ENCODE measurements around the gene AFAP1. TPM values are rescaled to one million over a fixed set of nuclear protein-coding genes. Genes with fewer than 3 reads are reported as not detected.
"Not testable (repeated sequence)": the region's sequence is repeated elsewhere in the genome, so short reads cannot be mapped to it uniquely, and the experiment has no call there.

Gene AFAP1
- total RNA-seq, 2 donors from 2014 or later, result 29.7 to 43.9 TPM

DNA sequence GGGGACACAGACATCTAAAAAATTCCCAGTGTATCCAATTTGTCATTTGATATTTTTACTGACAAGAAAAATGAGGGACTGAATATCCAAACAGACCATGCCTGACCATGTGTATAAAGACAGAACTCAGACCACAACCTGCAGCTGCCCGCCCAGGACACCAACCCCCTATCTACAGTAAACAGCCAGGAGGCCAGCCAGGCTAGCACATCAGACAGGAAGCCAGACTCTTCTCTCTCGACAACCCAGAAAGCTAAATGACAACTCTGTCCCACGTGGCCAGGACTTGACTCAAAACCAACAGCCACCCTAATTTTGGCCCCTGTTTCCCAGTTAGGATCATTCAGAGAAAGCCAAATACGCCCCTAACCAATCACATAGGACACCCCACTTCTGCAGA is 15.1 kb downstream of the AFAP1 start:
- H3K27me3 ChIP-seq, result no peaks in the 10 kb centered on the region
- TF ChIP-seq, protein P1, sequence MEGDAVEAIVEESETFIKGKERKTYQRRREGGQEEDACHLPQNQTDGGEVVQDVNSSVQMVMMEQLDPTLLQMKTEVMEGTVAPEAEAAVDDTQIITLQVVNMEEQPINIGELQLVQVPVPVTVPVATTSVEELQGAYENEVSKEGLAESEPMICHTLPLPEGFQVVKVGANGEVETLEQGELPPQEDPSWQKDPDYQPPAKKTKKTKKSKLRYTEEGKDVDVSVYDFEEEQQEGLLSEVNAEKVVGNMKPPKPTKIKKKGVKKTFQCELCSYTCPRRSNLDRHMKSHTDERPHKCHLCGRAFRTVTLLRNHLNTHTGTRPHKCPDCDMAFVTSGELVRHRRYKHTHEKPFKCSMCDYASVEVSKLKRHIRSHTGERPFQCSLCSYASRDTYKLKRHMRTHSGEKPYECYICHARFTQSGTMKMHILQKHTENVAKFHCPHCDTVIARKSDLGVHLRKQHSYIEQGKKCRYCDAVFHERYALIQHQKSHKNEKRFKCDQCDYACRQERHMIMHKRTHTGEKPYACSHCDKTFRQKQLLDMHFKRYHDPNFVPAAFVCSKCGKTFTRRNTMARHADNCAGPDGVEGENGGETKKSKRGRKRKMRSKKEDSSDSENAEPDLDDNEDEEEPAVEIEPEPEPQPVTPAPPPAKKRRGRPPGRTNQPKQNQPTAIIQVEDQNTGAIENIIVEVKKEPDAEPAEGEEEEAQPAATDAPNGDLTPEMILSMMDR (IDR thresholded peaks at IDR 0.05), result no peak
- no peaks in the 10 kb centered on the region for H3K4me1 ChIP-seq
- no peaks in the 10 kb centered on the region for H3K9me3 ChIP-seq
- no peak overlapping the region for H3K4me3 ChIP-seq
- H3K27ac ChIP-seq, result no peak overlapping the region
- no peaks in the 10 kb centered on the region for H3K36me3 ChIP-seq
- no peak for DNase-seq
- intact Hi-C loops (cut with DNase I), result no loop called here
- no peak overlapping the region for H3K9ac ChIP-seq (ENCODE audit: low read depth in 2 of 2, low read length in 2 of 2)

DNA sequence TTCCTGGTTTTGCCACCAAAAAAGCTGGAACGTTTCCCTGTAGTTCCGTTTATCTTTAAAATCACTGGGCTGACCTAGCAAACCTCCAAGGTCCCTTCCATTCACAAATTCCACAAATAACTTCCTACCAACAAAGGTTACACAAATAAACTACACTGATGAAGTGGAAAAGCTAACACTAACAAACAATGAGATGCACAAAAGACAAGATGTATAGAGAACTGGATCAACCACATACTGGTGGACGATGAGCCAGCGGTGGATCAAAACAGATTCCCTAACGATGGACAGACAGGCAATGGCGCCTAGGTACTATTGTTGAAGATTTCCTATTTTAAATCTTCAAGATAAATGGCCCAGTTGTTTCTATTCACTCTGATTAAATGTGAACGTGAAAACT is 15.5 kb downstream of the AFAP1 start:
- no peaks in the 10 kb centered on the region for H3K36me3 ChIP-seq
- TF ChIP-seq, protein P1 (IDR thresholded peaks at IDR 0.05), result no peak
- no peaks in the 10 kb centered on the region for H3K27me3 ChIP-seq
- no peaks in the 10 kb centered on the region for H3K9me3 ChIP-seq
- H3K27ac ChIP-seq, result no peak overlapping the region
- no peak for DNase-seq
- no peak overlapping the region for H3K9ac ChIP-seq (ENCODE audit: low read depth in 2 of 2, low read length in 2 of 2)
- no peak overlapping the region for H3K4me3 ChIP-seq
- no peaks in the 10 kb centered on the region for H3K4me1 ChIP-seq
- intact Hi-C loops (cut with DNase I), result no loop called here

DNA sequence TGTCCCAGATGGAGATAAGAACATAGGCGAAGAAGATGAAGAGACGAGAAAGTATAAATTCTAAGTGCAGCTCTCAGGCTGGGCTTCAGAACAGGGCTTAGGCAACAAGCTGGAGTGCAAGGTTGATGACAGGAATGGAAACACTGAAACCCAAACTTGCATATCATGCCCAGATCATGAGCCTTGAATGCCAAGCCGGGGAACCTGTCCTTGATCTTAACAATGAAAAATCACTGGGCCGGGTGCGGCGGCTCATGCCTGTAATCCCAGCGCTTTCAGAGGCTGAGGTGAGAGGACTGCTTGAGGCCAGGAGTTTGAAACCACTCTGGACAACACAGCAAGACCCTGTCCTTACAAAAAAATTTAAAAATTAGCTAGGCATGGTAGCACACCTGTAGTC is 17.2 kb downstream of the AFAP1 start:
- no peak overlapping the region for H3K27ac ChIP-seq
- intact Hi-C loops (cut with DNase I), result no loop called here
- TF ChIP-seq, protein P1 (IDR thresholded peaks at IDR 0.05), result no peak
- H3K4me1 ChIP-seq, result no peaks in the 10 kb centered on the region
- H3K9me3 ChIP-seq, result no peaks in the 10 kb centered on the region
- no peaks in the 10 kb centered on the region for H3K27me3 ChIP-seq
- no peaks in the 10 kb centered on the region for H3K36me3 ChIP-seq
- no peak for DNase-seq
- H3K4me3 ChIP-seq, result no peak overlapping the region
- H3K9ac ChIP-seq (ENCODE audit: low read depth in 2 of 2, low read length in 2 of 2), result no peak overlapping the region

DNA sequence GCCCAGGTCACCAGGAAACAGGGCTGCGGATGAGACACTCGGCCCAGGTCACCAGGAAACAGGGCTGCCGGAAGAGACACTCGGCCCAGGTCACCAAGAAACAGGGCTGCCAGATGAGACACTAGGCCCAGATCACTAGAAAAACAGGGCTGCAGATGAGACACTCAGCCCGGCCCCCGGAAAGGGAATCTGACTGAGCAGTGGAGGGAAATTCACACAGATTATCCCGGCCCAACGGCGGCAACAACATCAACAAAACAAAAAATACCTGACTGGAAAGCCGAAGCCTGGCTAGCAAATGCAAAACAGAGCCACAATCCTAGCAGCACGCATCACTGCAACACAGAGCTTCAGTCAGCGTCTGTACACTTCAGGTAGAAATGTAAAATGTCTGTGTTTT is 20.7 kb downstream of the AFAP1 start:
- Histone ChIP-seq H3K36me3 (no peaks in the 10 kb centered on the region), H3K27me3 (no peaks in the 10 kb centered on the region), H3K4me1 (peaks cover 4% of the 10 kb centered on the region), H3K9me3 (no peaks in the 10 kb centered on the region), H3K4me3 (no peak overlapping the region), H3K27ac (no peak overlapping the region), H3K9ac (ENCODE audit: low read depth in 2 of 2, low read length in 2 of 2) (no peak overlapping the region)
- intact Hi-C loops (cut with DNase I), result no loop called here
- DNase-seq, result no peak
- TF ChIP-seq, protein P1 (IDR thresholded peaks at IDR 0.05), result no peak

DNA sequence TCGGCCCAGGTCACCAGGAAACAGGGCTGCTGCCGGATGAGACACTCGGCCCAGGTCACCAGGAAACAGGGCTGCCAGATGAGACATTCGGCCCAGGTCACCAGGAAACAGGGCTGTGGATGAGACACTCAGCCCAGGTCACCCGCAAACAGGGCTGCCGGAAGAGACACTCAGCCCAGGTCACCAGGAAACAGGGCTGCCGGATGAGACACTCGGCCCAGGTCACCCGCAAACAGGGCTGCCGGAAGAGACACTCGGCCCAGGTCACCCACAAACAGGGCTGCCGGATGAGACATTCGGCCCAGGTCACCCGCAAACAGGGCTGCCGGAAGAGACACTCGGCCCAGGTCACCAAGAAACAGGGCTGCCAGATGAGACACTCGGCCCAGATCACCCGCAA is 21.5 kb downstream of the AFAP1 start:
- H3K27me3 ChIP-seq; H3K36me3 ChIP-seq; H3K27ac ChIP-seq; intact Hi-C loops (cut with DNase I); H3K4me3 ChIP-seq; H3K9ac ChIP-seq (ENCODE audit: low read depth in 2 of 2, low read length in 2 of 2); H3K9me3 ChIP-seq; DNase-seq; H3K4me1 ChIP-seq: not testable (repeated sequence)

DNA sequence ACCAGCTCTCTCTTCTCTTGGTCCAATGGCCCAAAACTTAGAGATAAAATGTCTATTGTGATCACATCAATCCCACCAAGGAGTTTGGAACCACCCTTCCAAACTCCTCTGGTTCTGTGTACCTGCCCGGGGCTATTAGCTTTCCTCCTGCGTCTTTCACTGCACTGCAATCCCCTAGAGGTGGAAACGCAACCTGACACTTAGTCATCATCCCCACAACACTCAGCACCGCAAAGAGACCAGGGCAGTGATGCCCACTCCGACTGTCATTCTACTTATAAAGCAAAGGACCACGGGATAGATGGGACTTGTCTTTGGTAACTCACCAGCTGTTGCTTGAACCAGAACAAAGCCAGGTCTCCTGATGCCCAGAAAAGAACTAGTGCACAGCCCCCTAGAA is 22.0 kb downstream of the AFAP1 start:
- DNase-seq, result no peak
- Histone ChIP-seq H3K9me3 (no peaks in the 10 kb centered on the region), H3K27ac (no peak overlapping the region), H3K36me3 (no peaks in the 10 kb centered on the region), H3K4me1 (peaks cover 4% of the 10 kb centered on the region), H3K4me3 (no peak overlapping the region), H3K27me3 (no peaks in the 10 kb centered on the region), H3K9ac (ENCODE audit: low read depth in 2 of 2, low read length in 2 of 2) (no peak overlapping the region)
- TF ChIP-seq, protein P1 (IDR thresholded peaks at IDR 0.05), result no peak
- intact Hi-C loops (cut with DNase I), result no loop called here

Measured in colonic mucosa (tissue), 4 donors.